HG02678 (cell line): ENCODE data around the gene SOS1.

Experiments used
- ATAC-seq: cut with Tn5 transposase; IDR thresholded peaks from one replicate; pipeline ENCODE4 v1.9.1; 2021; ENCODE audit warnings: mild to moderate bottlenecking, moderate library complexity; ENCODE audit not compliant: unreplicated experiment

Gene SOS1

DNA sequence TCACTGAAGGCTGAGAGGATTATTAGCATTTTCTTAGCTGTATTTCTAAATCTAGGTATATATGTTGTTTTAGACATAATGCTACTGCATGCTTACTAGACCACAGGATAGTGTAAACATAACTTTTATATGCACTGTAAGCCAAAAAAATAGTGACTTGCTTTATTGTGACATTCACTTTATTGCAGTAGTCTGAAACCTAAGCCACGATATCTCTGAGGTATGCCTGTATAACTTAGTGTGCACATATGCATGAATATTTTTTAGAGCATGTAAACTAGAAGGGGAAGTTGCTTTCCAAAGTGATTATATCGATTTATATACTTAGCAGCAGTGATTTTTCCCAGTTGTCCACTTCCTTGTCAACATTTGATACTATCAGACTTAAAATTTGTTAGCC, 81.8 kb downstream of the SOS1 start:
- no peak for ATAC-seq

DNA sequence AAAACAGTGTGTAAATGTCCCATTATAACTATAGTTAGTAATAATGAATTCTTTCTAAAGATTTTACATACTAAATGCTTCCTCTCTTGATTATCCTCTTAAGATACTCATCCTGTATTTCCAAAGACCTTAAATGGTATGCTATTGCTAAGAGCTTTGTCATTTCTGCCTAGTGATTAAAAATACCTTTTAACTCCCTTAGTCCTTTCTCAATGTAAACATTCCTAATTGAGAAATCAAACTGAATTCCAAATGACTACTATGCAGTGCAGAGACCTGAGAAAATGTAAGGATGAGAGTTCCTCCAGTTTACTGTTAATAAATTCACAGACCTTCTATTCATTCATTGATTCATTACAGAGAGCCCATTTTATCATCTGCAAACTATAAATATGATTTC, 86.9 kb downstream of the SOS1 start:
- ATAC-seq = no peak

DNA sequence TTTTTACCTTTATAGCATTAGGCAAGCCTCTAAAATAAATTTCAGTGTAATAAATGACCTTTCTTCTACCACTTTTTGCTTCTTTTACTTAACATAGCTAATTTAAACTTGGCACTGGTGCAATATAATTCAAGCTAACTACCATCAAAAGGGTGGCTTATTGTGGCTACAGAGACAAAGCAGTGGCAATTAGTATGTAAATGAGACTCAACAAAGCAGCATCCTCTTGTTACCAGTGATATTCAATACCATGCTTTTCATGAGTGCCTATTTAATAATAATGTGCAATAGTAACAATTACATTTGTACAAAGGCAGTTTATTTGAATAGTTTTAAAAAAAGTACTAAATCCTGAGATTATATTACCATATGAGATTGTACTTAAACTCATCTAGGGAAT, 93.4 kb downstream of the SOS1 start:
- ATAC-seq = no peak

DNA sequence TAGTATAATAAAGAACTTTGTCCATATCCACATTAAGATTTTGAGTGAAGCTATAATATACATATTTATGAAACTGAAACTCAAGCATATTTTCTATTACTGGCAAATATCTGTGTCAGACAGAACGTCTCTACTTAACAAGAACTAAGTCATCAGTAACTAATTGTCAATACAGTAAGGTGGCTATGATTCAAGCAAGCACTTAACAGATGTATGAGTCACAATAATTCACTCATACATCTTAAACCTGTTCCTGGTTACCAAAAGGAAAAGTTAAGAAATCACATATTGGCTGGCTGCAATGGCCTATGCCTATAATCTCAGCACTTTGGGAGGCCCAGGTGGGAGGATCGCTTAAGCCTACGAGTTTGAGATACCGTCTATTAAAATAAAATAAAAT, 96.0 kb downstream of the SOS1 start:
- no peak for ATAC-seq

DNA sequence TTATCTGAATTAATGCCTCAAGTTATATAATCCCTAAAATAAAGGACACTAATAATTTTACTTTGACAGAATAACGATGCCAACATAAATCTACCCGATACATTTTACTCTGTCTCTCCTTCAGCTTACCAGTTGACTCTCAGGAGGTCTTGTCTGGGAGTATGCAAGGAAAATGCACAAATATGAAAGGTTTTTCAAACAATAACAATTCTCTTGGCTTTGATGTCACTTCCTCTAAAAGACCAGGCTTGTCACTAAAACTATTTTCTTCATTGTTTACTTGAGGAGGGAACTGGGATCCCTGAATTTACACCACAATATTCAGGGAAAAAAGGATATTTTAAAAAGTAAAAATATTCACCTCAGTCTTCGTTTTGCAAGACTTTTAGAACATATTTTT, 97.2 kb downstream of the SOS1 start:
- no peak for ATAC-seq

DNA sequence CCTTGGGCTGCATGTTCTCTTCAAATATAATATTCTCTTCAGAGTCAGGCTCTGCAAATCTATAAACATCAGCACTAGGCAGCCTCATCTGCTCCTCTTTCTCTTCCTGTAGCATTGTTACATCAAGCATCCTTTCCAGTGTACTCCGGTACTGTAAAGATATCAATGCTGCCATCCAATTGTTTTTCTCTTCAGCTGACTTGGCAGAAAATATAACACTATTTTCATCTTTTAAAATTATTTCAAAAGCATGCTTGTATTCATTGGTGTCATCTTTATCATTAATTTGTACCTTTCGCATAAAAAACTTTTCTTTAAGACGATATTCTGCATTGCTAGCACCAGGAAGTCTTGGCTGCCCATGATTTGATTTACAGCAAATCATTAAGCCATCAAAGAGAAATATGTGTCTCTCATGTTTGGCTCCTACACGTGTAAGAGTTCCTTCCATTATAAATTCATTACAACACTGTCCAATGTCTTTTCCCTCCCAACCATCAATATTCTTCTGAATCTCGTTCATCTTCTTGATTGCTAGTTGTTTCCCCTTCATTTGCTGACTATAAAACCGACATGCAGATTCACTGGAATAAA, 98.1 kb downstream of the SOS1 start:
- no peak for ATAC-seq

DNA sequence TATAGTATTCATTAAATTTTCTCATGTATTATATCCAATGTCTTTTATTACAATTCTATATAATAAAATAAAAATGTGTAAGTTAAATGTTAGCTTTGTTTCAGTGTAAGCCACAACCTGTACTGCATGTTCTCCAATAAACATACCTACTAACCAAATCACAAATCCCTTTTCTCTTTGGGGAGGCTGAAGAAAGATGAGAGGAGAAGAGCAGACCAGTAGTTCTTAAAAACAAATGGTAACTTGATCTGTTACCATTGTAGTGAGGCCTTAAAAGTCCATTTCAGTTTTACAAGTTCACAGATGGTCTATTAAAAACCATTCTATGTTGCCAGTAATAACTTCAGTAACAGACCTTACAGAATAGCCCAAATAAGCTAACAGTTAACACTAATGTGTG, 100.5 kb downstream of the SOS1 start:
- no peak for ATAC-seq

DNA sequence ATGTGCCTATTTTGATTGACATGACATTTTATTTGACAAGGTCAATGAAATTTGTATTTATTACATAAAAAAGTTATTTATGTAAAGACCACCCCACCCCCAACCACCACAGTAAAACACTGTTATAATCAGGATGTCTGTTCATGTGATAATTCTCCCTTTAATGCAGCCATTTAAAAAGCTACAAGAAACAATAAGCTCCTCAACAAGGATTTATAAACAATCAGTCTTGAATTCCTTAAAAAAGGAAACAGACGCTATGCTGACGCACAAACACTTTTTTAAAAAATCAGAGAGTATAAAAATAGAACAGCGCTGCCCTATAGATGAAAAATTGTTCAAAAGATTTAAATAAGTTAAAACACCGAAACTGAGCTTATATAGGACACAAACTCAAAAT, 102.2 kb downstream of the SOS1 start:
- ATAC-seq = no peak

DNA sequence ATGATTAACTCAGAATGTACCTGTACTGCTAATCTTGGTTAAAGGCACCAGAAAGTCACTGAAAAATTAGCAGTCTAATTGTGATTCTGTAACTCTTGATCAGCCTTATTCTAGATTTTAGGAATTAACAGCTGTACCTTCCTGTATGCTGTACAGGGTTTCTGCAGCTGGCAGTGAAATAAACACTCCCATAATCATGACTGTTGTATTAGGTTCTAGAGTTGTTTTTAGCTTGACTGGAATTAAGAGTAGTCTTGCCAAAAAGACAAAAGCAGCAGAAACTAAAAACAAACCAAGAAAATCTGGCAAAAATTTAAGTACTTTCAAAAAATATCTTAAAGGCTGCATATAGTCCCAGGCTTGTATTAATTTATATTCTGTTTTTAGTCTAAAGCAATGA, 103.5 kb downstream of the SOS1 start:
- no peak for ATAC-seq

DNA sequence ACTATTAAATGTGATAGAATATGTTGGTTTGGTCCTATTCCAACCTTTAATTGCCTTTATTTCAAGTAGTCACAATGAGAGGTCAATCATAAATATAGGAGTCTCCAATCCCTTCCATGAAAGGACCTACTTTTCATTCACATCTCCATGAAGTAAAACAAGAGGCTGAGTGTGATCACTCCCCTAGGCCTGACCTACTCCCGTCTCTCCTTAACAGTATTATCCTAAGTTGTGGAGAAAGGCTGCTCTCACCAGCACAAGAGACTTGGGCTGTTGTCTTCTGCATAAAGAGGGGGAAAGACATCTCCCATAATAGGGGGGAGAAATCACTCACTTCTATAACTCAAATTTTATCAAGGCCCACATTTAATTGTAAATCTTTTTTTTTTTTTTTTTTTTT, 105.4 kb downstream of the SOS1 start:
- no peak for ATAC-seq

DNA sequence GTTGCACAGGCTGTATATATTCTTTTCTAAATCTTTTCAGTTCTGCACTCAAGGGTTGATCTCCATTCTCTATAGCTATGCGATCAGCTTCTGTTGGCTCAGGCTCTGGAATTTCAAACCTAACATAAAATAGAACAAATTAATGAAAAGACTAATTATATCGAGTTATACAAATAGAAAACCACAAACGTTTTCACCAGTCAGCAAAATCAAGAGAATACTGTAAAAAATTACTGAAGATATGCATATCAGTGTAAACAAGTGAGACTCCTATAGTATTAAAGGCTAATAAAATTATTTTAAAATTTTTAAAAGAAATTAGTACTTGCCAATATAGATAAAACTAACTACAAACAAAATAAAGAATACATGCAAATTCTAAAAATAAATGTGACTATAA, 107.0 kb downstream of the SOS1 start:
- no peak for ATAC-seq

DNA sequence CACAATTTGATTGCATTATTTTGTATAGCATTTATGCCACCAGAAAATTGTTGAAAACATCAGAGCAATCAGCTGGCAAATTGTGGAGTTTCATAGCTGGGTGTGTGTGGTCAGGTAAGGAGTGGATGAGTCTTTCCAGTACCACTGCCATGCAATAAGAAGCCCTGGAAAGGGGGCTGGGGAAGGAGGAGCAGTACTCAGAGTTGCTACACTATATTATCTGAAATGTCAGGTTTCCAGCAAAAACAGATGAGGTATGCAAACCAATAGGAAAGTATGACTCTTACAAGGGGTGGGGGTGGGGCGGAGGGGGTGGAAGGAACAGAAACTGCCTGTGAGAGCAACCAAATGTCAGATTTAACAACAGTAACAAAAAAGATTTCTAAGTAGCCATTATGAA, 112.2 kb downstream of the SOS1 start:
- no peak for ATAC-seq

DNA sequence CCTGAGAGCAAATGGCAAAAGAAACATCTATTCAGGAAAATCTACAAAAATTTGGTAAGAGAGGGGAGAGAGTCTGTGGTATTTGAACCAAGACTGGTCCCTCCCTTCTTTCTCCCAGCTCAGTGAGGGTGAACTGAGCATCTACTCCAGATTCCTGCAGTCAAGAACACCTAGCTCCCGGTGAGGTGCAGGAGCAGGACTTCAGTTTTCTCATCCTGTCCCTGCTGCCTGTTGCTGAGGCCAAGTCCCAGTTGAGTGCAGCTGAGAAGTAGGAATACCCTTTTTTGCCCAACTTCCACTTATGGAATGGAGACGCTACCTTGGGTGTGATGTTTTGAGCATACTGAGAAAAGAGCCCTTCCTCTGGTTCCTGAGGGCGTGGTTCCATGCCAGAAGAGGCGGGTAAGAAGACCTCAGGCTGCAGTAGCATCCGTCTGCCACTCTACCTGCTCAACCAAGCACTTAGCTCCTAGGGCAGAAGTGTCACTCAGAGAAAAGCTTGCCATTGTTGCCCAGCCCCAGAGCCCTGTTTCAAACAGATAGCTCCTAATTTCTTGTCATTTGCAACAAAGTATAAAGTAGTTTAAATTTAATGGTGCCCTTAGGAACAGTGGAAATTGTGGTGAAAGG, 112.9 kb downstream of the SOS1 start:
- no peak for ATAC-seq

DNA sequence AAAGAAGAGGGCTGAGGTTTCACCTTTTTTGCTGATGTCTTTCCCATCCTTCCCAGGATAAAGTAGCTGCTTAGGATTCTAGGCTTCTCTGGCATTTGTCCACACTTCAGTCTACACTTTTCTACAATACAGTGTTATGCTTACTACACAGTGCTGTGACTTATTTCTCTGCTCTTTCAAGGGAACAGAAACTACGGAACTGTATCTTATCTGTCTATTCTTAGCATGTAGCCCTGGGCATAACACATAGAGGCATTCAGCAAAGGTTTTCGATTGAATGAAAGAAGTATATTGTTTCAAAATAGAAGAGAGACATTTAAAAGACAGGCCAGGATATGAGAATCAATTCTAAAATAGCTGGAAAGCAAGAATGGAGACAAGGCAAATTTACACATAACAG, 120.3 kb downstream of the SOS1 start:
- no peak for ATAC-seq

DNA sequence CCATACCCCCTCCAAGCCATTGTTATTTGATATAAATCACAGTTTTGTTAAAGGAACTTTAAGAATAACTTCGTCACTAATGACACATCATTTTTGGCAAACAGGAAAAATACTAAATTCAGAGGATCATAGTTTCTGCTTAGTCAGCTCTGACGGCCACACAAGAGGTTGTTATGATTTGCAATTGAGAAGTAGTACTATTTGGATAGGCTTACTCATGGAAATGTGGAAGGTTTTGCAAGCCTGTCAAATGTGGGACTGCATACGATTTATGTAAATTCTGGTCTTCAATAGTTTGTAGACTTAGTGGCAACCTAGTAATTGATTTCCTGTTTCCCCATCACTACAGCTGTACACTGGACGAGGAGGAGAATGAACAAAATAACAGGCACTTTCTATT, 123.1 kb downstream of the SOS1 start:
- no peak for ATAC-seq

DNA sequence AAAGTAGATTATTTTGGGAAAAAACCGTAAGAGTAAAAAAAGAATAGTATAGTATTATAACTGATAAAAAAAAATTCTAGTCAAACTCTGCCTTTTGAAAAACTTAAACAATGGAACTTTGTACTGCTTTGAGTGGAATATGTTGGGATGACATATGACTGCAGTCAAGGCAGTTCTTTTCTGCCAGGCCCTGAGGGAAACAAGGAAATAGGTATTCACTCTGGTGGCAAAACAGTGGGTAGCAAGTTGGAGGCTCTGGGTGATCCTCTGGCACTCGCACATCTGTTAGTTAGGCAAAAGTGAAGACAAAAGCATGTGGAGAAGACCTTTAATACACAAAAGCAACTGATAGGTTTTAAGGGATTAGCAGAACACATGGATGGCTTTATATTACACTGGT, 129.0 kb downstream of the SOS1 start:
- ATAC-seq = no peak

DNA sequence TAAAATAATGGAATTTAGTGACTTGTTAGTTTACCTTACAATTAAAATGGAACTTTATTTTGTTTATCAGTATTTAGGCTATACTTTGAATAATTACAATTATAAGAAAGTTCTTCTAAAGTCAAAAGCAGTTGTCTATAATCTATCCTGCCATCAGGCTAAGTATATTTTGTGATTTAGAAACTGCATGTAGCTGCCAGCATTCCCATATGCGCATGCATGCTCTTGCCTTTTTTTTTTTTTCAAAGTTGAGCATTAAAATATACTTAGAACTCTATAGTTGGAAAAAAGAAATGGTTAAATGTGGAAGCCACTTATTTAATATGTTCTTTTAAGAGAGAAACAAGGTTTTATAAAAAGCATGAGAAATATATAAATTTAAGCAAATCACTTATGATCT, 132.1 kb downstream of the SOS1 start:
- no peak for ATAC-seq

DNA sequence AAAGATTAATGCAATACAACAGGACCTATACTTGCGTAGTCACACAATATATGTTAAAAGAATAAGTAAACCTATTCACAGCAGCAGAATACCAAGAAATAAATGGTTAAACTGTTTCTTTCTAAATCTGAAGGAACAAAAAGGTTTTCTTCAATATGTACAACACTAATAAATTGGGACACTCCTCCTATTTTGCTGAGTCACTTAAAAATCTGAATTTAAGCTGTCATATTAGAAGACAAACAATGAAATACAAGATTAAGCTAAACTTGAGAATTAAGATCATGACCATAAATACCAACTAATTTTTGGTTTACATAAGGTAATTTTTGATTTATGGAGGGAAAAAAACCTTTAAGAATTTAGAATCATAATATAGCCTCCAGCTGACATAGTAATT, 138.4 kb downstream of the SOS1 start:
- no peak for ATAC-seq

DNA sequence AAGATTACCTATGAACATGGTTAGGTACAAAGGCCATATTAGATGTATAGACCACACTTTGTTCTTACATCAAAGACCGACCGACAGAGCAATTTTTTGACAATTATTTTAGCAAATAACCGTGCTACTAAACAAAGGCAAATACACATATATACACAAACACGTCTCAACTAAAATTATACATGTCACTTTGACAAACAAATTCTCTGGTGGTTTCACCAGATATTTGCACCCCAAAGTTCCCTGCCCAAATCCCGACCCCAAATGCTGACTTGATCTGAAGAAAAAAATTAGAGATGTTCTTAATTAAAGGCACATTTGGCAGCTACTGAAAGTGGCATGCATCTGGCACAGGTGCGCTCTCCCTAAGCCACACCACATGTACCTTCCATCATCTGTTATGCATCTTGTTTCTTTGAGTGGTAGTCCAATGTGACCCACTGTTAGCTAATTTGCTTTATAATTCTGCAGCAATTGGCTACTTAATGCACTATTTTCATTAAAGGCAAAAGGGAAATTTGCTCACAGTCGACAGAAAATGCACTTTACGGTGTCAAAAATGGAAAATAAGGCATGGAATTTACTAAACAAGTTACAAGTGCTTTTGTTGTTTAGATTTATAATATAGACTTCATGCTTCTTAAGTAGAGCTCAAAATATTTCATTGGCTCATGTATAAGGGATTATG, 139.0 kb downstream of the SOS1 start:
- ATAC-seq = no peak

DNA sequence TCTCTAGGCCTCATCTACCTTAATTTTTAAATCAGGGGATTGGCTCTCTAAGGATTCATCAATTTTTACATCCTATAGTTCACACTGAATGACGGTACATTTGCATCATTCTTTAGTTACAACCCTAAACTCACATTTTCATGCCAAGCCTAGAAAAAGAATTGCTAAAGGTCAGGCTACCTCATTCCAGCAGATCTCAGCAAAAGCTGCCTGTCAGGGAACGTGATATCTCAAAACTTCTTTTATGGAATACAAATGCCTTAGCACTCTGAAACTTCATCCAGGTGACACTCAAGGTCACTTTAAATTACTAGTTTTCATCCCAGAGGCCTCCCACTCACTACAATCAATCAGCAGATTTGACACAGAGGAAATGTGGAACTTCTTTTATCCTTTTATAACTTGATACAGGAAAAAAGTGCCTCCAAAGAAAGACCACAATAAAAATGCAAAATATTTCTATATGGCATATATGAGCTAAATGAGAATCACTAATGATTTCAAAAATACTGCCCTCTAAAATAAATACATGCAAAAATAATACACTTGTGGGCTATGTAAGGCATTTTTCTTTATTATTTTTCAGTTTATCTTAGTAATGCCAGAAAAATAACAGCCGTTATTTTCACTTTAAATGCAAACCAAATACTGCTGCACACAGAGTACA, 139.7 kb downstream of the SOS1 start:
- ATAC-seq = no peak

DNA sequence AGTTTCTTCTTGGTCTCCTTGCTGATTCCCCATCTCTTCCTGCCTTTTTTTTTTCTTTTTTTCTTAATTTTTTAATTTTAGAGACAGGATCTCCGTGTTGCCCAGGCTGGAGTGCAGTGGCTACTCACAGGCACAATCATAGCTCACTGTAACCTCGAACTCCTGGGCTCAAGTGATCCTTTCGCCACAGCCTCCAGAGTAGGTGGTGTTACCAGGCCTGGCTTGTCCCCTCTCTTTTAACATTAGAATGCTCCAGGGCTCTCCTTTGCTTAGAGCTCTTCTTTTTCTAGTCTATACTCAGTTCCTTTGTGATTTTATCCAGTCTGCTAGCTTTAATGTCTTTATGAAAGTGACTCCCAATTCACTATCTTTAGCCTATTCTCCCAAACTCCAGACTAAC, 141.9 kb downstream of the SOS1 start:
- no peak for ATAC-seq

DNA sequence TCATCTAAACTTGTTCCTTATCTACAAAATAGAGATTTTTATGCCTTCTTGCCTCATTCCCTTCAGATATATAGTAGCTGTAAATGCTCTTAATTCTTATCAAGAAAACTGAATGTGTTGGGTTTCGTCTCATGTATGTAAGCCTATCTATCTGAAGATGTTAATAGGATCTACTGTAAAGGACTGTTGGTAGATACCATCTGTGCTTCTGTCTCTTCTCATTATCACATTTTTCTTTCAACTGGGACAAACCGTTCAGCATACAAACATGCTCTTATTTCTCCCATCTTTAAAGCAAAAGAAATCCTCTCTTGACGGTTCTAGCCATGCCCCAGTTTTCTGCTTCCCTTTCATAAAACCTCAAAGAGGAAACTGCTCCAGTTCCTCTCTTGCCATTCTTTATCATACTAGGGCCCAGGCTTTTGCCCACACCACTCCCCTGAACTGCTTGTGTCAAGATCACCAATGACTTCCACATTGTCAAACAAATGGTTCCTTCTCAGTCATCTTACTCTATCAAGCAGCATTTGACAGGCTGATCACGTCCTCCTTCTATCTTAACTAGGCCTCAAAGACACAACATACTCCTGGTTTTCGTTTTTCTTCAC, 142.5 kb downstream of the SOS1 start:
- no peak for ATAC-seq
